ENCODE measurements around the gene CNTN4. TPM values are rescaled to one million over a fixed set of nuclear protein-coding genes. Genes with fewer than 3 reads are reported as not detected.

Gene CNTN4
- total and polyA plus RNA-seq, 2 experiments from 2014 or later = 0.91 to 4.0 TPM

DNA sequence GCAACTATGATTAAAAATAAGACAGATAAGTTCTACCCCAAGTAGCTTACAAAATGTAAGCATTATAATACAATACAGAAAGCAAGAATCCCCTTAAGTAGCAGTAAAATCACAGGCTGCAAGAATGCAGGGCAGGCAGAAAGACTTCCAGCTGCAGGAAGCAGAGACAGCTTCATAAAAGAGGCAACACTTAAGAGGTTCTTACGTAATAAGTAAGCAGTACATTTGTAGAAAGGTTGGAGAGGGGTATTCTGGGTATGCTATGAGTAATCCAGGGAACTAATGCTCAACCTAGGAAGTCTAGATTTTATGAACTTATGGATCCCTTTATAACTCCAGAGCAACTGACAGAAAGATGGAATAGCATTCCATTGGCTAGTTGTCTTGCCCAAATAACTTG, 859.9 kb downstream of the CNTN4 start (continued):
- TF ChIP-seq ZNF331 (CRISPR knock-in tag; IDR thresholded peaks at IDR 0.05; ENCODE audit: low read depth) (no peak), EZH2phosphoT487 (IDR thresholded peaks at IDR 0.05; ENCODE audit: unreplicated experiment) (no peak), STAT1 (IDR thresholded peaks at IDR 0.05; ENCODE audit: unreplicated experiment) (no peak), CREB1 (CRISPR knock-in tag; IDR thresholded peaks at IDR 0.05; ENCODE audit: low read depth) (no peak), ZNF114 (CRISPR knock-in tag; IDR thresholded peaks at IDR 0.05) (no peak)

- H3K27ac Mint-ChIP-seq = no peak overlapping the region
- H3K79me2 ChIP-seq (replicated peaks; ENCODE audit: insufficient read depth) = no peaks in the 10 kb centered on the region
- no peaks in the 10 kb centered on the region for H3F3A ChIP-seq (replicated peaks; ENCODE audit: low read depth)
- H3K36me3 Mint-ChIP-seq (ENCODE audit: low read depth) = peaks cover 25% of the 10 kb centered on the region
- no peaks in the 10 kb centered on the region for H4K20me1 ChIP-seq (replicated peaks; ENCODE audit: insufficient read depth)
- H3K36me3 ChIP-seq (ENCODE audit: insufficient read depth) = no peaks in the 10 kb centered on the region
- no peaks in the 10 kb centered on the region for H3K4me1 Mint-ChIP-seq
- TF ChIP-seq JUNB (IDR thresholded peaks at IDR 0.05; ENCODE audit: unreplicated experiment) = no peak
- TF ChIP-seq EZH2 (IDR thresholded peaks at IDR 0.05; ENCODE audit: low read depth, unreplicated experiment) = no peak
- TF ChIP-seq, protein P1, sequence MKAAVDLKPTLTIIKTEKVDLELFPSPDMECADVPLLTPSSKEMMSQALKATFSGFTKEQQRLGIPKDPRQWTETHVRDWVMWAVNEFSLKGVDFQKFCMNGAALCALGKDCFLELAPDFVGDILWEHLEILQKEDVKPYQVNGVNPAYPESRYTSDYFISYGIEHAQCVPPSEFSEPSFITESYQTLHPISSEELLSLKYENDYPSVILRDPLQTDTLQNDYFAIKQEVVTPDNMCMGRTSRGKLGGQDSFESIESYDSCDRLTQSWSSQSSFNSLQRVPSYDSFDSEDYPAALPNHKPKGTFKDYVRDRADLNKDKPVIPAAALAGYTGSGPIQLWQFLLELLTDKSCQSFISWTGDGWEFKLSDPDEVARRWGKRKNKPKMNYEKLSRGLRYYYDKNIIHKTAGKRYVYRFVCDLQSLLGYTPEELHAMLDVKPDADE (IDR thresholded peaks at IDR 0.05) = no peak
- TF ChIP-seq NANOG (IDR thresholded peaks at IDR 0.05; ENCODE audit: borderline replicate concordance) = no peak
- no peak for TF ChIP-seq STAT1 (IDR thresholded peaks at IDR 0.05; ENCODE audit: unreplicated experiment)
- TF ChIP-seq REST (IDR thresholded peaks at IDR 0.05; ENCODE audit: unreplicated experiment) = no peak
- TF ChIP-seq, protein P2, sequence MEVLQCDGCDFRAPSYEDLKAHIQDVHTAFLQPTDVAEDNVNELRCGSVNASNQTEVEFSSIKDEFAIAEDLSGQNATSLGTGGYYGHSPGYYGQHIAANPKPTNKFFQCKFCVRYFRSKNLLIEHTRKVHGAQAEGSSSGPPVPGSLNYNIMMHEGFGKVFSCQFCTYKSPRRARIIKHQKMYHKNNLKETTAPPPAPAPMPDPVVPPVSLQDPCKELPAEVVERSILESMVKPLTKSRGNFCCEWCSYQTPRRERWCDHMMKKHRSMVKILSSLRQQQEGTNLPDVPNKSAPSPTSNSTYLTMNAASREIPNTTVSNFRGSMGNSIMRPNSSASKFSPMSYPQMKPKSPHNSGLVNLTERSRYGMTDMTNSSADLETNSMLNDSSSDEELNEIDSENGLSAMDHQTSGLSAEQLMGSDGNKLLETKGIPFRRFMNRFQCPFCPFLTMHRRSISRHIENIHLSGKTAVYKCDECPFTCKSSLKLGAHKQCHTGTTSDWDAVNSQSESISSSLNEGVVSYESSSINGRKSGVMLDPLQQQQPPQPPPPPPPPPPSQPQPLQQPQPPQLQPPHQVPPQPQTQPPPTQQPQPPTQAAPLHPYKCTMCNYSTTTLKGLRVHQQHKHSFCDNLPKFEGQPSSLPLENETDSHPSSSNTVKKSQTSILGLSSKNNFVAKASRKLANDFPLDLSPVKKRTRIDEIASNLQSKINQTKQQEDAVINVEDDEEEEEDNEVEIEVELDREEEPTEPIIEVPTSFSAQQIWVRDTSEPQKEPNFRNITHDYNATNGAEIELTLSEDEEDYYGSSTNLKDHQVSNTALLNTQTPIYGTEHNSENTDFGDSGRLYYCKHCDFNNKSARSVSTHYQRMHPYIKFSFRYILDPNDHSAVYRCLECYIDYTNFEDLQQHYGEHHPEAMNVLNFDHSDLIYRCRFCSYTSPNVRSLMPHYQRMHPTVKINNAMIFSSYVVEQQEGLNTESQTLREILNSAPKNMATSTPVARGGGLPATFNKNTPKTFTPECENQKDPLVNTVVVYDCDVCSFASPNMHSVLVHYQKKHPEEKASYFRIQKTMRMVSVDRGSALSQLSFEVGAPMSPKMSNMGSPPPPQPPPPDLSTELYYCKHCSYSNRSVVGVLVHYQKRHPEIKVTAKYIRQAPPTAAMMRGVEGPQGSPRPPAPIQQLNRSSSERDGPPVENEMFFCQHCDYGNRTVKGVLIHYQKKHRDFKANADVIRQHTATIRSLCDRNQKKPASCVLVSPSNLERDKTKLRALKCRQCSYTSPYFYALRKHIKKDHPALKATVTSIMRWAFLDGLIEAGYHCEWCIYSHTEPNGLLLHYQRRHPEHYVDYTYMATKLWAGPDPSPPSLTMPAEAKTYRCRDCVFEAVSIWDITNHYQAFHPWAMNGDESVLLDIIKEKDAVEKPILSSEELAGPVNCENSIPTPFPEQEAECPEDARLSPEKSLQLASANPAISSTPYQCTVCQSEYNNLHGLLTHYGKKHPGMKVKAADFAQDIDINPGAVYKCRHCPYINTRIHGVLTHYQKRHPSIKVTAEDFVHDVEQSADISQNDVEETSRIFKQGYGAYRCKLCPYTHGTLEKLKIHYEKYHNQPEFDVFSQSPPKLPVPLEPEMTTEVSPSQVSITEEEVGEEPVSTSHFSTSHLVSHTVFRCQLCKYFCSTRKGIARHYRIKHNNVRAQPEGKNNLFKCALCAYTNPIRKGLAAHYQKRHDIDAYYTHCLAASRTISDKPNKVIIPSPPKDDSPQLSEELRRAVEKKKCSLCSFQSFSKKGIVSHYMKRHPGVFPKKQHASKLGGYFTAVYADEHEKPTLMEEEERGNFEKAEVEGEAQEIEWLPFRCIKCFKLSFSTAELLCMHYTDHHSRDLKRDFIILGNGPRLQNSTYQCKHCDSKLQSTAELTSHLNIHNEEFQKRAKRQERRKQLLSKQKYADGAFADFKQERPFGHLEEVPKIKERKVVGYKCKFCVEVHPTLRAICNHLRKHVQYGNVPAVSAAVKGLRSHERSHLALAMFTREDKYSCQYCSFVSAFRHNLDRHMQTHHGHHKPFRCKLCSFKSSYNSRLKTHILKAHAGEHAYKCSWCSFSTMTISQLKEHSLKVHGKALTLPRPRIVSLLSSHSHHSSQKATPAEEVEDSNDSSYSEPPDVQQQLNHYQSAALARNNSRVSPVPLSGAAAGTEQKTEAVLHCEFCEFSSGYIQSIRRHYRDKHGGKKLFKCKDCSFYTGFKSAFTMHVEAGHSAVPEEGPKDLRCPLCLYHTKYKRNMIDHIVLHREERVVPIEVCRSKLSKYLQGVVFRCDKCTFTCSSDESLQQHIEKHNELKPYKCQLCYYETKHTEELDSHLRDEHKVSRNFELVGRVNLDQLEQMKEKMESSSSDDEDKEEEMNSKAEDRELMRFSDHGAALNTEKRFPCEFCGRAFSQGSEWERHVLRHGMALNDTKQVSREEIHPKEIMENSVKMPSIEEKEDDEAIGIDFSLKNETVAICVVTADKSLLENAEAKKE (CRISPR knock-in tag; IDR thresholded peaks at IDR 0.05) = no peak
- TF ChIP-seq POLR2AphosphoS5 (IDR thresholded peaks at IDR 0.05; ENCODE audit: low read depth) = no peak
- TF ChIP-seq CREB1 (CRISPR knock-in tag; IDR thresholded peaks at IDR 0.05; ENCODE audit: low read depth) = no peak
- TF ChIP-seq ZNF114 (CRISPR knock-in tag; IDR thresholded peaks at IDR 0.05) = no peak
- TF ChIP-seq EZH2phosphoT487 (IDR thresholded peaks at IDR 0.05; ENCODE audit: unreplicated experiment) = no peak
- TF ChIP-seq ZNF331 (CRISPR knock-in tag; IDR thresholded peaks at IDR 0.05; ENCODE audit: low read depth) = no peak
- TF ChIP-seq CTCF (conservative IDR thresholded peaks at IDR 0.05; ENCODE audit: low read depth in 2 of 2) = no peak
- peaks cover 94% of the 10 kb centered on the region for H3K9me3 Mint-ChIP-seq
- H3K4me1 ChIP-seq (ENCODE audit: insufficient read depth) = peaks cover 31% of the 10 kb centered on the region
- H3K27me3 Mint-ChIP-seq (ENCODE audit: insufficient read depth, low read depth, poor library complexity) = peaks cover 2% of the 10 kb centered on the region
- ATAC-seq = no peak
- no peak overlapping the region for H3K4me3 Mint-ChIP-seq
- H3K27me3 ChIP-seq (ENCODE audit: insufficient read depth) = no peaks in the 10 kb centered on the region
- 0 out of 2 replicates have a peak overlapping the region, but pooled peaks have one; percentile 5 for H3K4me2 ChIP-seq
- no peak overlapping the region for H3K27ac ChIP-seq (ENCODE audit: low read depth)
- H3K9me2 ChIP-seq (ENCODE audit: insufficient read depth) = no peaks in the 10 kb centered on the region
- H2AFZ ChIP-seq = no peak overlapping the region
- no peak for DNase-seq (ENCODE audit: low spot score)
- no peak overlapping the region for H3K4me3 ChIP-seq
Observed at GRCh38 chr3:2961576-2961975, 862.9 kb downstream of the CNTN4 start.

Data from GM23338 (cell line).